Measurements from ENCODE around the gene CCDC148. TPM values are rescaled to one million over a fixed set of nuclear protein-coding genes. Genes with fewer than 3 reads are reported as not detected.

CCDC148 gene
- total RNA-seq, 4 donors from 2014 or later, result 0.66 TPM; not detected in 3

GRCh38 chr2:158197940-158198339 is 258.6 kb downstream of the CCDC148 start:
- ATAC-seq (peak in 1 of 2 donors; percentile 27), DNase-seq (no peak)
- no peak for TF ChIP-seq POLR2A (IDR thresholded peaks at IDR 0.05)
- TF ChIP-seq CTCF (IDR thresholded peaks at IDR 0.05 in 4 of 5, conservative IDR thresholded peaks at IDR 0.05 in 1 of 5), result no peak
- Histone ChIP-seq H3K36me3 (no peaks in the 10 kb centered on the region), H3K9me3 (no peaks in the 10 kb centered on the region), H3K4me3 (no peak overlapping the region), H3K4me1 (no peaks in the 10 kb centered on the region), H3K27ac (no peak overlapping the region), H3K27me3 (no peaks in the 10 kb centered on the region)
- intact Hi-C loops (cut with DNase I; ENCODE audit: low total_unique reads) (no loop called here), in situ Hi-C loops (cut with MboI; ENCODE audit: low sequenced_read_pairs in 4 of 4) (loop anchor here in 1 of 4 donors (25.0 kb wide), 1 partner anchor 539 kb away; no protein-coding TSS in a partner anchor)

GRCh38 chr2:158194229-158194628 is 262.3 kb downstream of the CCDC148 start:
- no peaks in the 10 kb centered on the region for H3K9me3 ChIP-seq
- intact Hi-C loops (cut with DNase I; ENCODE audit: low total_unique reads), result no loop called here
- no peaks in the 10 kb centered on the region for H3K4me1 ChIP-seq
- TF ChIP-seq CTCF (IDR thresholded peaks at IDR 0.05 in 4 of 5, conservative IDR thresholded peaks at IDR 0.05 in 1 of 5) (no peak), POLR2A (IDR thresholded peaks at IDR 0.05) (no peak)
- no peaks in the 10 kb centered on the region for H3K27me3 ChIP-seq
- no peaks in the 10 kb centered on the region for H3K36me3 ChIP-seq
- in situ Hi-C loops (cut with MboI; ENCODE audit: low sequenced_read_pairs in 4 of 4), result loop anchor here in 1 of 4 donors (25.0 kb wide), 1 partner anchor 543 kb away; no protein-coding TSS in a partner anchor
- ATAC-seq (no peak), DNase-seq (no peak)
- no peak overlapping the region for H3K27ac ChIP-seq
- H3K4me3 ChIP-seq, result no peak overlapping the region

GRCh38 chr2:158192515-158193443 is 263.8 kb downstream of the CCDC148 start:
- in situ Hi-C loops (cut with MboI; ENCODE audit: low sequenced_read_pairs in 4 of 4) (loop anchor here in 1 of 4 donors (25.0 kb wide), 1 partner anchor 545 kb away; no protein-coding TSS in a partner anchor), intact Hi-C loops (cut with DNase I; ENCODE audit: low total_unique reads) (no loop called here)
- no peaks in the 10 kb centered on the region for H3K27me3 ChIP-seq
- DNase-seq (no peak), ATAC-seq (no peak)
- no peak overlapping the region for H3K4me3 ChIP-seq
- no peaks in the 10 kb centered on the region for H3K4me1 ChIP-seq
- H3K27ac ChIP-seq, result no peak overlapping the region
- H3K9me3 ChIP-seq, result no peaks in the 10 kb centered on the region
- TF ChIP-seq CTCF (IDR thresholded peaks at IDR 0.05 in 4 of 5, conservative IDR thresholded peaks at IDR 0.05 in 1 of 5) (no peak), POLR2A (IDR thresholded peaks at IDR 0.05) (no peak)
- H3K36me3 ChIP-seq, result no peaks in the 10 kb centered on the region

GRCh38 chr2:158191076-158191895 is 265.3 kb downstream of the CCDC148 start:
- in situ Hi-C loops (cut with MboI; ENCODE audit: low sequenced_read_pairs in 4 of 4), result loop anchor here in 1 of 4 donors (25.0 kb wide), 1 partner anchor 546 kb away; no protein-coding TSS in a partner anchor
- Histone ChIP-seq H3K4me3 (peak overlapping the region in 1 of 4 donors; percentile 19), H3K27ac (no peak overlapping the region), H3K9me3 (no peaks in the 10 kb centered on the region), H3K27me3 (no peaks in the 10 kb centered on the region), H3K4me1 (no peaks in the 10 kb centered on the region), H3K36me3 (no peaks in the 10 kb centered on the region)
- ATAC-seq (no peak), DNase-seq (no peak)
- intact Hi-C loops (cut with DNase I; ENCODE audit: low total_unique reads), result no loop called here
- TF ChIP-seq CTCF (IDR thresholded peaks at IDR 0.05 in 4 of 5, conservative IDR thresholded peaks at IDR 0.05 in 1 of 5) (no peak), POLR2A (IDR thresholded peaks at IDR 0.05) (no peak)
